ENCODE data around the gene NACA2. TPM values are rescaled to one million over a fixed set of nuclear protein-coding genes. Genes with fewer than 3 reads are reported as not detected.

The NACA2 gene
- total RNA-seq, 1 experiment from 2014 or later = not detected

- ChIA-PET CTCF (no interaction called here), POLR2A (no interaction called here)
- peaks cover 16% of the 10 kb centered on the region for H3K4me1 Mint-ChIP-seq
- no peak for DNase-seq (ENCODE audit: low spot score)
- ATAC-seq = peak; percentile 38; the same call in 1 of the 2 replicates
- H3K27me3 Mint-ChIP-seq (ENCODE audit: low read depth) = no peaks in the 10 kb centered on the region
- TF ChIP-seq, protein P1, sequence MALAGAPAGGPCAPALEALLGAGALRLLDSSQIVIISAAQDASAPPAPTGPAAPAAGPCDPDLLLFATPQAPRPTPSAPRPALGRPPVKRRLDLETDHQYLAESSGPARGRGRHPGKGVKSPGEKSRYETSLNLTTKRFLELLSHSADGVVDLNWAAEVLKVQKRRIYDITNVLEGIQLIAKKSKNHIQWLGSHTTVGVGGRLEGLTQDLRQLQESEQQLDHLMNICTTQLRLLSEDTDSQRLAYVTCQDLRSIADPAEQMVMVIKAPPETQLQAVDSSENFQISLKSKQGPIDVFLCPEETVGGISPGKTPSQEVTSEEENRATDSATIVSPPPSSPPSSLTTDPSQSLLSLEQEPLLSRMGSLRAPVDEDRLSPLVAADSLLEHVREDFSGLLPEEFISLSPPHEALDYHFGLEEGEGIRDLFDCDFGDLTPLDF (CRISPR knock-in tag; IDR thresholded peaks at IDR 0.05) = no peak
- TF ChIP-seq ESRRA (CRISPR knock-in tag; IDR thresholded peaks at IDR 0.05; ENCODE audit: borderline replicate concordance) (no peak), FOXP4 (CRISPR knock-in tag; IDR thresholded peaks at IDR 0.05) (no peak), GTF2I (CRISPR knock-in tag; conservative IDR thresholded peaks at IDR 0.05) (no peak)
- no peak overlapping the region for H3K27ac Mint-ChIP-seq
- H3K4me3 Mint-ChIP-seq = no peak overlapping the region
- H3K9me3 Mint-ChIP-seq = peaks cover 8% of the 10 kb centered on the region
- H3K36me3 Mint-ChIP-seq = no peaks in the 10 kb centered on the region
Measured at GRCh38 chr17:61627658-61628057, 36.6 kb upstream of the NACA2 start.

GRCh38 chr17:61627125-61627524, 36.1 kb upstream of the NACA2 start:
- H3K4me3 Mint-ChIP-seq = no peak overlapping the region
- peaks cover 16% of the 10 kb centered on the region for H3K4me1 Mint-ChIP-seq
- no peak overlapping the region for H3K27ac Mint-ChIP-seq
- ChIA-PET POLR2A (no interaction called here), CTCF (no interaction called here)
- TF ChIP-seq EMX1 (CRISPR knock-in tag; IDR thresholded peaks at IDR 0.05) = no peak
- no peak for TF ChIP-seq SMAD3 (CRISPR knock-in tag; IDR thresholded peaks at IDR 0.05; ENCODE audit: borderline replicate concordance)
- TF ChIP-seq GABPB1 (CRISPR knock-in tag; IDR thresholded peaks at IDR 0.05) = no peak
- H3K9me3 Mint-ChIP-seq = peaks cover 8% of the 10 kb centered on the region
- ATAC-seq (no peak), DNase-seq (ENCODE audit: low spot score) (no peak)
- H3K36me3 Mint-ChIP-seq = no peaks in the 10 kb centered on the region
- no peaks in the 10 kb centered on the region for H3K27me3 Mint-ChIP-seq (ENCODE audit: low read depth)

DNA sequence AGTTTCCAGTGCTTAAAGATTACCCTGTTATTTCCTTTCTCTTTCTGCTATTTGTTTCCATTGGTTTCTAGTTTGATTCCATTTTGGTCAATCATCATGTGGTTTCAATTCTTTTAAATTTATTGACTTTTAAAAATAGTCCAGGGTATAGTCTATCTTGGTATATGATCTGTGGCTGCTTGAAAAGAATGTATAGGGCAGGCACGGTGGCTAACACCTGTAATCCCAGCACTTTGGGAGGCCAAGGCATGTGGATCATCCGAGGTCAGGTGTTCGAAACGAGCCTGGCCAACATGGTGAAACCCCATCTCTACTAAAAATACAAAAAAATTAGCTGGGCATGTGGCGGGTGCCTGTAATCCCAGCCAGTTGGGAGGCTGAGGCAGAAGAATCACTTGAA, 34.5 kb upstream of the NACA2 start:
- TF ChIP-seq ZMAT4 (CRISPR knock-in tag; IDR thresholded peaks at IDR 0.05) (no peak), AFF4 (CRISPR knock-in tag; IDR thresholded peaks at IDR 0.05; ENCODE audit: borderline replicate concordance) (no peak), SMAD3 (CRISPR knock-in tag; IDR thresholded peaks at IDR 0.05; ENCODE audit: borderline replicate concordance) (no peak), SP1 (CRISPR knock-in tag; conservative IDR thresholded peaks at IDR 0.05) (no peak), ERG (CRISPR knock-in tag; IDR thresholded peaks at IDR 0.05) (no peak), FOXJ3 (CRISPR knock-in tag; IDR thresholded peaks at IDR 0.05; ENCODE audit: borderline replicate concordance) (no peak), TP53 (CRISPR knock-in tag; IDR thresholded peaks at IDR 0.05) (no peak)
- TF ChIP-seq, protein P2, sequence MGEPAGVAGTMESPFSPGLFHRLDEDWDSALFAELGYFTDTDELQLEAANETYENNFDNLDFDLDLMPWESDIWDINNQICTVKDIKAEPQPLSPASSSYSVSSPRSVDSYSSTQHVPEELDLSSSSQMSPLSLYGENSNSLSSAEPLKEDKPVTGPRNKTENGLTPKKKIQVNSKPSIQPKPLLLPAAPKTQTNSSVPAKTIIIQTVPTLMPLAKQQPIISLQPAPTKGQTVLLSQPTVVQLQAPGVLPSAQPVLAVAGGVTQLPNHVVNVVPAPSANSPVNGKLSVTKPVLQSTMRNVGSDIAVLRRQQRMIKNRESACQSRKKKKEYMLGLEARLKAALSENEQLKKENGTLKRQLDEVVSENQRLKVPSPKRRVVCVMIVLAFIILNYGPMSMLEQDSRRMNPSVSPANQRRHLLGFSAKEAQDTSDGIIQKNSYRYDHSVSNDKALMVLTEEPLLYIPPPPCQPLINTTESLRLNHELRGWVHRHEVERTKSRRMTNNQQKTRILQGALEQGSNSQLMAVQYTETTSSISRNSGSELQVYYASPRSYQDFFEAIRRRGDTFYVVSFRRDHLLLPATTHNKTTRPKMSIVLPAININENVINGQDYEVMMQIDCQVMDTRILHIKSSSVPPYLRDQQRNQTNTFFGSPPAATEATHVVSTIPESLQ (CRISPR knock-in tag; IDR thresholded peaks at IDR 0.05) = no peak
- TF ChIP-seq, protein P3, sequence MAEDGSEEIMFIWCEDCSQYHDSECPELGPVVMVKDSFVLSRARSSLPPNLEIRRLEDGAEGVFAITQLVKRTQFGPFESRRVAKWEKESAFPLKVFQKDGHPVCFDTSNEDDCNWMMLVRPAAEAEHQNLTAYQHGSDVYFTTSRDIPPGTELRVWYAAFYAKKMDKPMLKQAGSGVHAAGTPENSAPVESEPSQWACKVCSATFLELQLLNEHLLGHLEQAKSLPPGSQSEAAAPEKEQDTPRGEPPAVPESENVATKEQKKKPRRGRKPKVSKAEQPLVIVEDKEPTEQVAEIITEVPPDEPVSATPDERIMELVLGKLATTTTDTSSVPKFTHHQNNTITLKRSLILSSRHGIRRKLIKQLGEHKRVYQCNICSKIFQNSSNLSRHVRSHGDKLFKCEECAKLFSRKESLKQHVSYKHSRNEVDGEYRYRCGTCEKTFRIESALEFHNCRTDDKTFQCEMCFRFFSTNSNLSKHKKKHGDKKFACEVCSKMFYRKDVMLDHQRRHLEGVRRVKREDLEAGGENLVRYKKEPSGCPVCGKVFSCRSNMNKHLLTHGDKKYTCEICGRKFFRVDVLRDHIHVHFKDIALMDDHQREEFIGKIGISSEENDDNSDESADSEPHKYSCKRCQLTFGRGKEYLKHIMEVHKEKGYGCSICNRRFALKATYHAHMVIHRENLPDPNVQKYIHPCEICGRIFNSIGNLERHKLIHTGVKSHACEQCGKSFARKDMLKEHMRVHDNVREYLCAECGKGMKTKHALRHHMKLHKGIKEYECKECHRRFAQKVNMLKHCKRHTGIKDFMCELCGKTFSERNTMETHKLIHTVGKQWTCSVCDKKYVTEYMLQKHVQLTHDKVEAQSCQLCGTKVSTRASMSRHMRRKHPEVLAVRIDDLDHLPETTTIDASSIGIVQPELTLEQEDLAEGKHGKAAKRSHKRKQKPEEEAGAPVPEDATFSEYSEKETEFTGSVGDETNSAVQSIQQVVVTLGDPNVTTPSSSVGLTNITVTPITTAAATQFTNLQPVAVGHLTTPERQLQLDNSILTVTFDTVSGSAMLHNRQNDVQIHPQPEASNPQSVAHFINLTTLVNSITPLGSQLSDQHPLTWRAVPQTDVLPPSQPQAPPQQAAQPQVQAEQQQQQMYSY (CRISPR knock-in tag; IDR thresholded peaks at IDR 0.05) = no peak
- Mint-ChIP-seq H3K36me3 (0 out of 2 replicates have a peak, but pooled peaks cover 1% of the 10 kb centered on the region), H3K27ac (no peak overlapping the region), H3K9me3 (peaks cover 15% of the 10 kb centered on the region; the same call in 1 of the 2 replicates), H3K4me3 (no peak overlapping the region), H3K4me1 (peaks cover 16% of the 10 kb centered on the region), H3K27me3 (ENCODE audit: low read depth) (no peaks in the 10 kb centered on the region)
- ChIA-PET POLR2A (no interaction called here), CTCF (no interaction called here)
- DNase-seq (ENCODE audit: low spot score) (no peak), ATAC-seq (no peak)

All from WTC11 (cell line).